Bronchial epithelial cell (primary cell): ENCODE results near the gene C17orf50. TPM values are rescaled to one million over a fixed set of nuclear protein-coding genes. Genes with fewer than 3 reads are reported as not detected.

Source experiments
- DNase-seq: peaks from one replicate; pipeline ENCODE4 v3.0.0-alpha.2; 2010; ENCODE audit warnings: low read depth
- FAIRE-seq: peaks from 2 replicates; lab custom pipeline; 2011; peaks lifted over from hg19 to GRCh38; lab: Jason Lieb, UNC
- H3K27me3 ChIP-seq: 2 replicates; pipeline ENCODE4 v1.5.1; 2011; ENCODE audit warnings: low read length; ENCODE audit not compliant: control insufficient read depth, insufficient read depth
- H3K36me3 ChIP-seq: 2 replicates; pipeline ENCODE4 v1.5.1; 2011; ENCODE audit warnings: low read length; ENCODE audit not compliant: control insufficient read depth, insufficient read depth
- H3K4me3 ChIP-seq: 2 replicates; pipeline ENCODE4 v1.5.1; 2011; ENCODE audit warnings: mild to moderate bottlenecking, low read depth, low read length, control low read depth
- total RNA-seq: library from RNA; depleted of rRNA; stranded (reverse); fragments of >200 nt; gene quantifications from 2 replicates; pipeline ENCODE4 v1.2.1, GENCODE V29; 2014
- TF ChIP-seq, protein P1 (sequence below): IDR thresholded peaks from 2 replicates; pipeline ENCODE4 v1.5.1; 2011; ENCODE audit warnings: mild to moderate bottlenecking, moderate library complexity, low read length, control low read depth, inconsistent platforms; ENCODE audit not compliant: insufficient read depth, severe bottlenecking

Gene C17orf50
- not detected in 2 replicates for total RNA-seq

- FAIRE-seq (no peak), DNase-seq (no peak)
- Histone ChIP-seq H3K36me3 (no peaks in the 10 kb centered on the region), H3K27me3 (no peaks in the 10 kb centered on the region), H3K4me3 (no peak within 1 kb of the TSS)
- TF ChIP-seq, protein P1, sequence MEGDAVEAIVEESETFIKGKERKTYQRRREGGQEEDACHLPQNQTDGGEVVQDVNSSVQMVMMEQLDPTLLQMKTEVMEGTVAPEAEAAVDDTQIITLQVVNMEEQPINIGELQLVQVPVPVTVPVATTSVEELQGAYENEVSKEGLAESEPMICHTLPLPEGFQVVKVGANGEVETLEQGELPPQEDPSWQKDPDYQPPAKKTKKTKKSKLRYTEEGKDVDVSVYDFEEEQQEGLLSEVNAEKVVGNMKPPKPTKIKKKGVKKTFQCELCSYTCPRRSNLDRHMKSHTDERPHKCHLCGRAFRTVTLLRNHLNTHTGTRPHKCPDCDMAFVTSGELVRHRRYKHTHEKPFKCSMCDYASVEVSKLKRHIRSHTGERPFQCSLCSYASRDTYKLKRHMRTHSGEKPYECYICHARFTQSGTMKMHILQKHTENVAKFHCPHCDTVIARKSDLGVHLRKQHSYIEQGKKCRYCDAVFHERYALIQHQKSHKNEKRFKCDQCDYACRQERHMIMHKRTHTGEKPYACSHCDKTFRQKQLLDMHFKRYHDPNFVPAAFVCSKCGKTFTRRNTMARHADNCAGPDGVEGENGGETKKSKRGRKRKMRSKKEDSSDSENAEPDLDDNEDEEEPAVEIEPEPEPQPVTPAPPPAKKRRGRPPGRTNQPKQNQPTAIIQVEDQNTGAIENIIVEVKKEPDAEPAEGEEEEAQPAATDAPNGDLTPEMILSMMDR: no peak
Measured at GRCh38 chr17:35760587-35760986, at the start of gene C17orf50. Gene C17orf50, plus strand, starts transcription at chr17:35760887. Its CDS starts 55 bp downstream, at chr17:35760942.

GRCh38 chr17:35710950-35711349 lies 49.7 kb upstream of the C17orf50 start:
- peaks cover 11% of the 10 kb centered on the region for H3K36me3 ChIP-seq
- no peak for FAIRE-seq

GRCh38 chr17:35713069-35713728 lies 47.5 kb upstream of the C17orf50 start:
- no peak for DNase-seq
- FAIRE-seq: no peak
- H3K36me3 ChIP-seq: peaks cover 11% of the 10 kb centered on the region

More at GRCh38 chr17:35710950-35711349, 49.7 kb upstream of the C17orf50 start:
- TF ChIP-seq, protein P1: no peak
- Histone ChIP-seq H3K4me3 (no peak overlapping the region), H3K27me3 (no peaks in the 10 kb centered on the region)
- no peak for DNase-seq

GRCh38 chr17:35714988-35715387 lies 45.7 kb upstream of the C17orf50 start:
- Histone ChIP-seq H3K36me3 (peaks cover 10% of the 10 kb centered on the region), H3K4me3 (no peak overlapping the region), H3K27me3 (no peaks in the 10 kb centered on the region)
- DNase-seq (no peak), FAIRE-seq (no peak)
- TF ChIP-seq, protein P1: no peak

More at GRCh38 chr17:35713069-35713728, 47.5 kb upstream of the C17orf50 start:
- Histone ChIP-seq H3K4me3 (no peak overlapping the region), H3K27me3 (no peaks in the 10 kb centered on the region)
- TF ChIP-seq, protein P1: no peak

- Histone ChIP-seq H3K27me3 (no peaks in the 10 kb centered on the region), H3K4me3 (no peak overlapping the region), H3K36me3 (peaks cover 10% of the 10 kb centered on the region)
- FAIRE-seq (no peak), DNase-seq (no peak)
- TF ChIP-seq, protein P1: no peak
Measured at GRCh38 chr17:35715416-35715815, 45.3 kb upstream of the C17orf50 start.

- DNase-seq: no peak
- H3K36me3 ChIP-seq: peaks cover 6% of the 10 kb centered on the region
- TF ChIP-seq, protein P1: no peak
- no peak for FAIRE-seq
- no peak overlapping the region for H3K4me3 ChIP-seq
- H3K27me3 ChIP-seq: no peaks in the 10 kb centered on the region
Measured at GRCh38 chr17:35716173-35716572, 44.5 kb upstream of the C17orf50 start.
